GM19324 (cell line): ENCODE data around the gene IWS1.

Source experiments
- ATAC-seq: cut with Tn5 transposase; IDR thresholded peaks from one replicate; pipeline ENCODE4 v1.9.1; 2021; ENCODE audit warnings: mild to moderate bottlenecking, moderate library complexity; ENCODE audit not compliant: unreplicated experiment, low FRiP score

IWS1 gene

DNA sequence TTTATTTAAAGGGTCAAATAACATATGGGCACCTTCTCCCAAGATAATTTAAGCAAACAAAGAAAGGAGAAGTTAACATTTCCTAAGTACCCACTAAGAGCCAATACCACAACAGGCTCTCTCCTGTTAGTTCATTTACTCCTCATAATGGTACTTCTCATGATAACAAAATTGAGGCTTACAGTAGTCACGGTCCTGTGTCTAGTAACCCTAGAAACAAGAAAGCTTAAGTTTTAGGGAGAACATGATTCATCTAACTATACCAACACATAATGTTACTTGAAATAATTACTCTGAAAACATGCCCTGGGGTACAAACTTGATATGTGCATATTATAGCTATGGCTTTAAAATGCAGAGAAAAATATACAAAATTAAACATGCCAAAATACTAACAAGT, 19.8 kb downstream of the IWS1 start:
- ATAC-seq: no peak

DNA sequence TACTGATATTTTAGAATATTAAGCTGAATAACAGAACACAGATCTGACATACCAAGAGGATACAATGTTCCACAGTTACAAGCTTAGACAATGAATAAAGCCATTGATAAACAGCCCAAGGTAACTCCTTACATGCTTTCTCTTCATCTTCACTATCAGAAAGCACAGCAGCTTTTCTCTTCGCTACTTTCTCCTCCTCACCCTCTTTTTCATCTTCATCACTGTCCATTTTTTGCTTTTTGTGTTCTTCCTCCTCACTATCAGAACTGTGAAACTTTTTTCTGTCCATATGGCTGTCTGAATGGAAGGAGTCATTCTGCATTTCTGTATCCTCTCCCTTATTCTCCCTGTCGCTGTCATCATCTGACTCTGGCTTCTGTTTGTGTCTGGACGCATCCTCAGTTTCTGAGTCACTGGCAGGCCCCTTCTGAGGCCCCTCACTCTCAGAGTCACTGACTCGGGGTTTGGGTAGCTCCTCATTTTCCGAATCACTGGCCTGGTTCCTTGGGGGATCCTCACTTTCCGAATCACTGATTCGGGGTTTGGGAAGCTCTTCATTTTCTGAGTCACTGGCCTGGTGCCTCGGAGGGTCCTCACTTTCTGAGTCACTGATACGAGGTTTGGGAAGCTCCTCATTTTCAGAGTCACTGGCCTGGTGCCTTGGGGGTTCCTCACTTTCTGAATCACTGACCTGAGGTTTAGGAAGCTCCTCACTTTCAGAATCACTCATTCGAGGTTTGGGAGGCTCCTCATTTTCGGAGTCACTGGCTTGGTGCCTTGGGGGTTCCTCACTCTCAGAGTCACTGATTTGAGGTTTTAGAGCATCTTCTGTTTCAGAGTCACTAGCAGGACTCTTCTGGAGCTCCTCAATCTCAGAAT, 21.5 kb downstream of the IWS1 start:
- ATAC-seq: no peak

DNA sequence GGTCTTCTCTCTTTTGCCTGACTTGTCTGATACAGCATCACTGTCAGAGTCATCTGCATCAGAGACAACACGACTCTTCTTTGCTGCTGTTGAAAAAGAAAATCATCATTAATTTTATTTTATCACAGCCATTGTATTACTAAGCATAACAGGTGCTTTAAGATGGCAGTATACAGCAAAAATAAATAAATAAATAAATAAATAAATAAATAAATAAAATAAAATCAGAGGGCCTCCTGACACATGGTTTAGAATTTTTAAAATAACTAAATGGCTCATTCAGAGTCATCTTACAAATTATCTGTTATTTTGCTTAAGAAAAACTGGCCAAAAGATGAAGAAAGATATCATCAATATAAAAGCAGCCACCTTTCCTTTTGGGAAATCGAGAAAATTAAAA, 22.8 kb downstream of the IWS1 start:
- ATAC-seq: no peak

DNA sequence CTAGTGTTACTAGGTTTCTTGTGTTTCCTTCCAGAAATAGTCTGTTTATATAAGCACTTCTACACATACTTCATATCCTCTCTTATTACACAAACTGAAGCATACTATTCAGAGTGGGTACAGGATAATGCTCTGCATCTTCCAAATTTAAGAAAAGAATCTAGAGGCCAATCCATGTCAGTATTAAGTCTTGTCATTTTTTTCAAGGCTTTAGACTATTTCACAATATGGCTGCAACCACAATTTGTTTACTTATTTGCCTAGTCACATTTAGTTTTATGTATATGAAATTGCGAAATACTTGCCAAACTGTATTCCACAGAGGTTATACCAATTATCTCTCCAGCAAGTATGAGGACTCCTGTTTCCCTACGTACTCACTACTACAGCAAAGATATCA, 27.9 kb downstream of the IWS1 start:
- no peak for ATAC-seq

DNA sequence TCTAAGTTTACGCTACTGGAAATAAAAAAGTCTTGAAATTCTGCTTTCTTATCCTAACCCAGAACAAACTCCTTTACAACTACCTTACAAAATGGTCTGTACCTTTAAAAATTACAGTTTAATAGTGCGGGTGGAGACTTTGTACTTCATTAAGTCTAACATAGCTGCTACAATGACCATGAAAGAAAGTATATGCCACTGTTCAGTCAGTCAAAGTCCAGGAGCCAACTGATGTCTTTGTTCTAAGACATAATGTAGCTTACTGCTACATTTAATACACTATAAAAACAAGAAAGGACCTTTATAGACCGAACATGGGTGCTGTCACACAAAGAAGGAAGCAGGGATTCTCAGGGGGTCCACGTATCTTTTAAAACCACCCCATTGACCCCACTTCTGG, 36.0 kb downstream of the IWS1 start:
- ATAC-seq: no peak

DNA sequence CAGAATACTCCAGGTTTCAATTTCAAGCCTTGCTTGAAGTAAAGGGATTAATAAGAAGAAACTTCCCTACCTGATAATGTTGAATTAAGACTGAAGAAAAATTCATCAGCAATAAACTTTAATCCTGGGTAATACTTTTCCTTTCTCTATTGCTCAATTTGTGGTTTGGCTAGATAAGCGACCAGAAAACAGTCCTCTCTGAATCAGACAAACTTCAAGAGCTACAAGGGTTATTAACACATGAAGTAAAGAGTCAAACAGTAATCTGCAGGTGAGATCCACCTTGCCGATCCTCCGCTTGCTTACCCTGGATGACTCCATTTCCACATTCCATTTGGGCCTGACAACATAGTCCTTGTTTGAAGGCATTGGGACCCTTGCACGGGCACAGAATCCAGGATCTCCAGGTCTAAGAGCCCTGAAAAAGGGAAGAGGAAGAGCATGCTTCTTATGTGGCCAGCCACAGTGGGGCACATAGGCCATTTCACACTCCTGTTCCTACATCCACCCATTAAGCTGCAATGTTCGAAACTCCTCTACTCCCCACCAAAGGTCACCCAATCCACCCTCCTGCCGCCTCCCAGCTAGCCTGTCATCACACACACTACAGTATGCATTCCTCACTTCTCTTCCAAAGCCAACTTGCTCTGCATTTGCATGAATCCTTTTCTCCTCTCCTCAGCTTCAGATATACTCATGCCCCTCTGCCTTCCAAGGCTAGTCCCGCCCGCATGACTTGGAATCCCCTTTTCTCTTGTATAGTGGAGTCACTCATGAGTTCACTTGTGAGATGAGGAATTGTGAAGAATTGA, 39.8 kb downstream of the IWS1 start:
- no peak for ATAC-seq

DNA sequence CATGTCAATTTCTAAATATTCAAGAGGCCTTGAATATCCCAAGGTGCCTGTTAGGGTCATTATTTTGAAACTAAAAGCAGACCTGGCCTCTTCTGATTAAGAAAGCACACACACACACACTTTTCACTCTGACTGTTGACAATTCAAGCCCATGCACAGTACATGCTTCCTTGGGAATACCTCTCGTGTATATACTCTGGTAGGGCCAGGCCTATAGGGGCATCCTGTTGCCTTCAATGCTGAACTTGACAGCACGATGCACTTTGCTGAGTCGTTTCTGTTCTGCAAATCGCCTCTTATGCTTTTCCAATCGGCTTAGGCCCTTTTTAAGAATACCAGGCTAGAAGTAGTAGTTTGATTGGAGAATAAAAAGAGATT, 40.6 kb downstream of the IWS1 start:
- no peak for ATAC-seq

DNA sequence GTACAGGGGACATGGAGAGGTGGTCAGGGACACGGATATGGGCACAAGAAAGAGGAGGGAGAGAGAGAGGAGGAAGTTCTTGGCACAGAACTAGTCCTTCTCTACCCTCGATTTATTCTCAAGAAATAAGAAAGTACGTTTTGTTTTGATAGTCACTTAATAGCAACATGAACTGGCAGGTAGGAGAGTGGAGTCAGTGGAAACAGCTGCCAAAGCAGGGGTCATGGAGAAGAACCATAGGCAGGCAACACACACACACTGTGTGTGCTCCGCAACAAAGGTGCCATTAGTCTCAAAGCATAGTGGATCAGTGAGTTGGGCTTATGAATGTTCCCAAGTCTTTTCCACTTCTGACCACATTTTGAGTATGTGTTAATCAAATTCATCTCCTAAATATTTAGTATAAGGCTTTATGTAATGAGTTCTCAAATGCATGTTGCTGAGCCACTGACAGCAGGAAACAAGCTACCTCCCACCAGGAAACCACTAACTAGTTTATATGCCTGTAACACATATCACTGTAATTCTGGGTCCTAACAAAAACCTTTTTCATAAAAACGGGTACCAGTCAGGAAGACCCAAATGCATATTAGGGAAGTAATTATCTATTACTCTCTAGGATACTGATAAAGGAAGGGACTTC, 41.1 kb downstream of the IWS1 start:
- no peak for ATAC-seq

DNA sequence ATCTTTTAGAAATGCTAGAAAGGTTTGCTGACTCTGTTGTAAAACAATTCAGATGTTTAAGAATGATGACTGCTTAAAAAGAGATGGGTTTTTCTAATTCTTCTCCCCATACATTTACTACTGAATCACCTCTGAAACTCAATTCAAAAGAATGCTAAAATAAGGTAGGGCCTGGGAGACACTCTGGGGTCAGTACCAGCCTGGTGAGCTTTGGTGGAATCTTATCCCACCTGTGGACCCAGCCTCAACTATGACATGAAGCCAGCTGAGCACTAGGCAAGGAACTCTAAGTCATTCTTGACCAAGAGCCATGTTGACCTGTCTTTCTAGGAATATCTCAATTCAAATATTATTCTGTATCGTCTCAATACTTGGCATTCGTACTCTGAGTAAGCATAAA, 44.3 kb downstream of the IWS1 start:
- ATAC-seq: no peak

DNA sequence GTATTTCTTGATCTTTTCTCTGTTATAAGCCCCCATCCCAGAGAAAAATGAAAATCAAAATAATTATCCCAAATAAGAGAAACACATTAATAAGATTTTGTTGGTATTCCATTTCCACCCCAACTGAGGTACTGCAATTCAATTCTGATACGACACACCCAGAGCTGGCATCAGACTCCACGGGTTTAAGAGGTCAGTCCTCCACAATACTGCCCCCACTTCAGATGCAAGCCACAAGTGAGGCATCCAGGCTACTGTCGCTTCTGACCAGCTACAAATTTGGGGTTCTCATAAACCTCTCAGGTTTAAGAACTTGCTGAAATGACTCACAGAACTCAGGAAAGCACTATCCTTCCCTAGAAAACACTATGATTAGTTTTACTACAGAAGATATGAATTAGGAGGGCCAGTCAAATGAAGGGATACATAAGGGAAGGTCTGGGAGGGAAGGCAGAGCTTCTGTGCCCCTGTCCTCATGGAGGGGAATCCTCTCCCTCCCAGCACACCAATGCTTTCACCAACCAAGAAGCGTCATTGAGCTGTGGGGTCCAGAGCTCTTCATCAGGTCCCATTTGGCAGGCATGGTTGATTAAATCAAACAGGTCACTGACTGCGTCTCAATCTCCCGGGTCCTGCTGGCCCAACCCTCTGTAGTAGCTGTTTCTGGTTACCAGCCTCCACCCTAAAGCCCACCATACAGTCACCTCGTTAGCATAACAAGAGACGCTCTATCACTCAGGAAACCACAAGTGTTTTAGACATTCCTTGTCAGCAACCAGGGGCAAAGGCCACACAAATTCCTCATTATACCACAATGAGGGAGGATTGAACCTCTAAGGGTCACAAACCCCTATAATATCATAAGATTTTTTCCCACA, 46.2 kb downstream of the IWS1 start:
- no peak for ATAC-seq

DNA sequence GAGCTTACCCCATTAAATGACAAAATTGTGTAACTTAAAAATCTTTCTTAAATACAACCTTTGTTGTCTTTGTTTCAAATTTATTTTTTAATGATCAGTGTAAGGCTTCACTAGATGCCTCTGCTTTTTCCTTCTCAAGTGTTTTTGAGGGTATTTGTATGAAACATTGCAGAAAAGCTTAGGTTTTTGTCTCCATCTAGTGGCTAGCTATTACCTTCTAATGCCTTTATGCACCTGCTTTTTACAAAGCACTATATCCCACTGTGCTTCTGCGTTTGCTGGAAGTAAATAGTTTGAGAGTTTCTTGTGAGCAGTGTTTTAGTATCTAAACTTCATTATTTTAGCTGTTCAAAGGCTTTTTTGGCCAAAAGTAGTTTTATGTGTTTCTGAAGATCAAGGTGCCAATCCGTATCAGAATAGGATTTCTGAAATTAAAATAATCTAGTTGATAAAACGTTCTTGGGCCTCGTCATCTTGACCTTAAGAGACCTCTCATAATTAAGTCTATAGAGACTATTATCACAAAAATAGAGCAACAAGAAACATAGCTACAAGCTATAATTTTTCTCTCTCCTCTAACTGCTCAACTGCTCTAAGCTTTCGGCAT, 47.0 kb downstream of the IWS1 start:
- no peak for ATAC-seq

DNA sequence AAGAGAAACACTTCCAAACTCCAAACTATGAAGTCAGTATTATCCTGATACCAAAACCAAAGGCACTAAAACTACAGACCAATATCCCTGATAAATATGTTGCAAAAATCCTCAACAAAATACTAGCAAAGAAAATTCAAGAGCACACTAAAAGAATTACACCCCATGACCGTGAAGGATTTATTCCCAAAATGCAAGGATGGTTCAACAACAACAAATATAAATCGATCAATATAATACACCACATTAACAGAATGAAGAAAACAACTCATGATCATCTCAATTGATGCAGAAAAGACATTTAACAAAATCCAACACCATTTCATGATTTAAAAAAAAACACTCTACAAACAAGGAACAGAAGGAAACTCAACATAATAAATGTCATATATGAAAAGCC, 50.5 kb downstream of the IWS1 start:
- ATAC-seq: no peak

DNA sequence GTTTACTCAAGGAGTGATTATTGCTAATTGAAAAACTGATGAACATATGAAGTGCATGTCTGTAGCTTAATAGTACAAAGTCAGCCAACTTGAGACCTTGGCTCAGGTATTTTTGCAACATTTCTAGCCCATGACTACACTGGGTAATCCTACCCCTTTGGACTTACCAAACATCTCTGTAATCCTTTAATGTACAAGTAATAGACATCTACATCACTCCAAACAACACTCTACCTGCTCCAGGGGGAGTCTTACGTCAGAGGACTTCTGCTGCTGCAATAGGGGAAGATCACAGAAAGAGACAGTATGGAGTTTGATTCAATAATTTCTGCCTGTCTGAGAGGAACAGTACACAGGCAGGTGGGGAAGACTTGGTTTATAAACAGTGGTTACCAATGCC, 54.0 kb downstream of the IWS1 start:
- no peak for ATAC-seq

DNA sequence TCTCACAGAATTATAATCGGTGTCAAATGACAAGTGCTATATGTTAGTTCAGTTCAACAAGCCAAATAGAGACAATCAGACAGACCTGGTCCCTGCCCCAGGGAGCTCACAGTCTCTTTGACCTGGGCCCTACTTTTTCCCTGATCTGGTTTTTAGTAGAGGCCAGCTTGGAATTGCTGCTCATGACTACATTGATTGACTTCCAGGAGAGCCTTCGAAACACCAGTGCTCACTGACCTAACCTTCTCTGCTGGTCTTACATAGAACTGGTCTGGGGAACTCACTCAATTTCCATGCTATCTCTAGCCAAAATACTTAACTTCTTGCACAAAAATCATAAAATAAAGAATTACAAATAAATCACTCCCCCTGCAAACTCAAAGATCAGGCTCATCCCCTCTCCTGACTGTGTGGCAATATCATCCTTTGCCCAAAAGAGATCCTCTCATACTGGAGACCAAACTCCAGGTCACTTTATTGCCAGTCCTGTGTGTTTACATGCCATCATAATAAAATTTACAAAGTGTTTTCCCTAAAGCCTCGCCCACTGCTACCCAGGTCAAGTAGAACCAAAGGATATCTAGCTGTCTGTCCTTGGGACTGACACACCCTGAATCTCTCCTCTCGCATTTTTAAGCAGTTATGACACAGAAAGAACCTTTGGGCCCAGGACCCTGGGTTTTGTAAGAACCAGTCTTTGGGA, 54.9 kb downstream of the IWS1 start:
- ATAC-seq: no peak

DNA sequence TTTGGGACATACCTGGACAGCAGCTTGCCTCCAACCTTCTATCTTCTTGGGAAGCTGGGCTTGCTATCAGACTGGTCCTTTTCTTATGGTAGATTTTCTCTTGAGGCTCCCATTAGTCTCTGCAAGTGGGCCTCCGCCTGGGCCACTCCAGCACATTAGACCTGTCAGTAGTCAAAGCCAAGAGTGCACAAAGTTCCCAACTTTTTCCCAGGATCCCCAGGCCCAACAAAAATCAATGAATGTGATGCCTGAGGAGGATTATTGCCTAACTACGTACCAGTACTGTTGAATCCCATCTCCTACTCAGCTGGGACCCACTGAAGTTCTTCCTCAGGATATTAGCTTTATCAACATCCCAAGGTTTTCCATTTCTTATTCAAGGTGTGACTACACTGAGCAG, 56.3 kb downstream of the IWS1 start:
- ATAC-seq: no peak

DNA sequence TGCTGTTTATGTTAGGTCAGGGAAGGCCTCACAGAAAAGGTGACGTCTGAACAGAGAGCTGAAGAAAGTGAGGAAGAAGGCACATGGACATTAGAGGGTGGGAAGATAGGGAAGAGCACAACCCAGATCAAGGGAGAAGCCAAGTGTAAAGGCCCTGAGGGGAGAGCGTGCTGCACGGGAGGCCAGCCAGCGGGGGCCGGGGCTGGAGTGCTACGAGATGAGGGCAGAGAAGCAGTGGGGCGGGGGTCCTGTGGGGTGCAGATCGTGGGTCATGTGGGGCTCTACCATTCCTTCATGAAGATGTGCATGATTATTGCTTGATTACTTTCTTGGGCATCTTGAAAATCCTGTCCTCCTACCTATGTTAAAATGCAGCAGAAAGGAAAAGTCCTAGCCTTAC, 57.2 kb downstream of the IWS1 start:
- ATAC-seq: no peak

DNA sequence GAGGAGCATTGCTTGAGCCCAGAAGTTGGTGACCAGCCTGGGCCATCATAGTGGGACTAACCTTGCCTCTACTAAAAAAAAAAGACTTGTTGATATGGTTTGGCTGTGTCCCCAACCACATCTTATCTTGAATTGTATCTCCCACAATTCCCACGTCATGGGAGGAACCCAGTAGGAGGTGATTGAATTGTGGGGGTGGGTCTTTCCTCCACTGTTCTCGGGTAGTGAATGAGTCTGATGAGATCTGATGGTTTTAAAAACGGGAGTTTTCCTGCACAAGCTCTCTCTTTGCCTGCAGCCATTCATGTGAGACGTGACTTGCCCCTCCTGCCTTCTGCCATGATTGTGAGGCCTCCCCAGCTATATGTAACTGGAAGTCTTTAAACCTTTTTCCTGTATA, 61.0 kb downstream of the IWS1 start:
- ATAC-seq: no peak

DNA sequence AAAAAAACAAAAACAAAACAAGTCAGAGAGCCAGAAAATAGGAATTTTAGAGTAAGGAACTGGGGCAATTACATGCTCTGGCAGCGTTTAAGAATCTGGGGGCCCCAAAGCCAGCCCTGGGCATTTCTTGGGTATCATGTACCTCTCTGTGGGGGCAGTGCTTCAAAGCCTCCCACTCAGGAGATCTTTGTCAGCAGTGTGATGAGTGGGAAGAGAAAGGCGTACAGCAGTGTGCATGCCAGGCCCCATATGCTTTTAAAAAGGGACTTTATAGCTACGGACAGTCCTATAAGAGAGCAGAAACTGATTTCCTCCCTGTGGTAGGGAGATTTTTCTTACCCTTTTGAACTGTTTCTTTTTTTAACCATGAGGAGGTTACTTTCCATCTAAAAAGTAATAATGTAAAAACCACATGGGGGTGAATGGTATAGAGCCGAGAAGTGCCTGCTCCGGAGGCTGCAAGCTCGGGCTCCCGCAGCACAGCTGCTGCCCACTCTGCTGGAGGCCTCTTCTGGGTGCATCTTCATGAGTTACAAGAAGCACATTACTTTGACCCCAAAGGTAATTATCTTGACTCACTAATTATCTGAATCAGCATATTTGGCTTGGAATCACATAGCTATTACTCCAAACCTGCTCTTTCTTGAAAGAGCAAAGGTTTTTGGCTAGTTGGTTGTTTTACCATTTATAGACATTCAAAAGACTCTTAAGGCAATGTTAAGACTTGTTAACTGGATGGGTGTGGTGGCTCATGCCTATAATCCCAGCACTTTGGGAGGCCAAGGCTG, 61.6 kb downstream of the IWS1 start:
- ATAC-seq: no peak
